Heart right ventricle (tissue), 16 donors: Measurements from ENCODE around the gene PRKAR1B. TPM values are rescaled to one million over a fixed set of nuclear protein-coding genes. Genes with fewer than 3 reads are reported as not detected.

Experiments used
- ATAC-seq, 8 donors: fragments of 200-7000 bp; cut with Tn5 transposase; one replicate each; pipeline ENCODE4 v1.9.1; 2020; ENCODE audit warnings: mild to moderate bottlenecking in 8 of 8, moderate library complexity in 8 of 8, moderate number of reproducible peaks in 1 of 8
- DNase-seq, 2 donors: peaks; one replicate each; pipeline ENCODE4 v3.0.0-alpha.2; 2020
- H3K27ac ChIP-seq, 10 donors: fragments of 200-600 bp; sonication (generic) in 2 of 10; one replicate each; pipeline versions ENCODE4 v1.5.0 to v1.8.0; 2020 to 2022; ENCODE audit warnings: mild to moderate bottlenecking in 3 of 10
- H3K27me3 ChIP-seq, 7 donors: fragments of 200-600 bp; one replicate each; pipeline ENCODE4 v1.8.0; 2021 to 2022; ENCODE audit warnings: mild to moderate bottlenecking in 2 of 7
- H3K36me3 ChIP-seq, 9 donors: fragments of 200-600 bp; sonication (generic) in 1 of 9; one replicate each; pipeline versions ENCODE4 v1.5.0 to v1.8.0; 2020 to 2022; ENCODE audit warnings: mild to moderate bottlenecking in 2 of 9
- H3K4me1 ChIP-seq, 9 donors: fragments of 200-600 bp; sonication (generic) in 1 of 9; one replicate each; pipeline versions ENCODE4 v1.5.0 to v1.8.0; 2020 to 2022; ENCODE audit warnings: mild to moderate bottlenecking in 4 of 9
- H3K4me3 ChIP-seq, 10 donors: fragments of 200-600 bp; sonication (generic) in 2 of 10; one replicate each; pipeline versions ENCODE4 v1.5.0 to v1.8.0; 2020 to 2022; ENCODE audit warnings: mild to moderate bottlenecking in 7 of 10, moderate library complexity in 2 of 10
- H3K9me3 ChIP-seq, 11 donors: fragments of 200-600 bp in 10 of 11; sonication (generic) in 2 of 11; one replicate each; pipeline versions ENCODE4 v1.5.0 to v1.8.0; 2013 to 2022; ENCODE audit warnings: mild to moderate bottlenecking in 2 of 11, control low read depth in 1 of 11, moderate library complexity in 1 of 11
- WGBS, 2 donors: extraction: QIAGEN DNeasy Blood & Tissue Kit; methylation state at CpG; one replicate each; pipeline ENCODE4 v1.1.7; 2013; ENCODE audit warnings: inconsistent platforms in 1 of 2; 5-methylcytosine and 5-hydroxymethylcytosine counted together
- intact Hi-C, 10 donors: fragments of 100-400 bp; cut with DNase I; formaldehyde crosslinking; loops; one replicate each; pipeline versions ENCODE4 v1.11.1 to v1.14.2; 2022
- polyA plus RNA-seq, 2 donors: library from polyadenylated mRNA; stranded (reverse); fragments of 200-250 nt; gene quantifications; one replicate each; pipeline ENCODE4 v1.2.3, GENCODE V29; 2013
- total RNA-seq, 10 donors: library from RNA; stranded (reverse); fragmentation: NEBNext Ultra II Directional in 3 of 10; extraction: Animal tissue kit (Norgen Biotek cat#: 25700) in 3 of 10; gene quantifications; one replicate each; pipeline versions ENCODE4 v1.2.1 to v1.2.4, GENCODE V29; 2021 to 2023
- TF ChIP-seq, protein P1 (sequence below), 9 donors: fragments of 200-600 bp; sonication (generic) in 2 of 9; IDR thresholded peaks; one replicate each; pipeline versions ENCODE4 v1.5.0 to v1.8.0; 2021 to 2022; ENCODE audit warnings: antibody characterized with exemption in 9 of 9, mild to moderate bottlenecking in 5 of 9, moderate library complexity in 1 of 9
- donor health status: Arrhythmogenic right ventricular cardiomyopathy.
- donor health status: ischemic (EF 13 %, LVEDD 7.1; RV severe dilation, severe dysfunction).
- donor health status: healthy with polysubstance abuse.
- donor health status: DM: no; HTN: yes; CAD: no.
- donor health status: DM: no; HTN: no; CAD: no.
- donor health status: ischemic (EF 25% LVEDD 6.9; RV normal size, moderate dysfunction).
- donor health status: ischemic (EF 25% LVEDD 5.7; RV mildly dilated, moderate dysfunction).
- donor health status: healthy.
- donor health status: DM: yes; HTN: yes; CAD: no.
- donor health status: Ischemic cardiomyopathy.
- donor health status: ischemic (EF 35%, LVEDD 5.7; RV mildly dilated, moderate dysfunction).
- donor health status: nonischemic (EF 11% LVEDD 7.7; RV severe dilation, severe dysfunction).
- donor health status: DM: yes; HTN: yes; CAD: no.
- donor health status: PGD.
- donor health status: ischemic (EF 29% LVEDD 5.4; RV normal size, mild dysfunction).
- donor health status: nonischemic (EF 23%, LVEDD 6.1; RV moderate dilation, normal function).

PRKAR1B gene
- total and polyA plus RNA-seq, 12 donors = 5.0 to 24.5 (median 20.6) TPM

DNA sequence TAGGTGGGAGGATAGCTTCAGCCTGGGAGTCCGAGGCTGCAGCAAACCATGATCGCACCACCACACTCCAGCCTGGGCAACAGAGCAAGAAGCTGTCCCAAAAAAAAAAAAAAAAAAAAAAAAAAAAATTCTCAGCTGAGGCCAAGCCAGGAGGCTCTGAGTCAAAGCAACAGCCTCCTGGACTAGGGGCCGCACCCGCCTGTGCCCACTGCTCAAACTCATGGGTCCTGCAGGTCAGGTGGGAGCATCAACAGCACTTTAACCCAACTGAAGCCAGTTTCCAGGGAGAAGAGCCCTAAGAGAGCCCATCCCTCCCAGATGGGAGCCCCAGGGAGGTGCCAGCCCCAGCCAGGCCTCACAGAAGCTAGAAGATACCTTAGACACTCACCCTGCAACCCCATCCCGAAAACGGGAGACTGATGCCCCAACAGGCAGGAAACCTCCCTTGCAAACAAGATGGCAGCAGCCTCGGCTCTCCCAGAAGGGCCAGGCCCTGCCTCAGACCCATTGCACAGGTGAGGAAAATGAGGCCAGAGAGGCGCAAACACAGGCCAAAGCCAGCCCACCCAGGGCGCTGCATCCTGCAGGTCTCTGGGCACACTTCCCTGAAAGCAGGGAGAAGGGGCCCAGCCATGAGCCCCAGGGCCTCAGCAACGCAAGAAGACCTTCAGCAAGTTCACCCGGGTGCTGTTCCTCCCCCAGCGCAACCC lies 218.5 kb downstream of the PRKAR1B start:
- H3K4me1 ChIP-seq = peaks cover 5 to 35% (median 27%) of the 10 kb centered on the region in 9 donors
- TF ChIP-seq, protein P1, sequence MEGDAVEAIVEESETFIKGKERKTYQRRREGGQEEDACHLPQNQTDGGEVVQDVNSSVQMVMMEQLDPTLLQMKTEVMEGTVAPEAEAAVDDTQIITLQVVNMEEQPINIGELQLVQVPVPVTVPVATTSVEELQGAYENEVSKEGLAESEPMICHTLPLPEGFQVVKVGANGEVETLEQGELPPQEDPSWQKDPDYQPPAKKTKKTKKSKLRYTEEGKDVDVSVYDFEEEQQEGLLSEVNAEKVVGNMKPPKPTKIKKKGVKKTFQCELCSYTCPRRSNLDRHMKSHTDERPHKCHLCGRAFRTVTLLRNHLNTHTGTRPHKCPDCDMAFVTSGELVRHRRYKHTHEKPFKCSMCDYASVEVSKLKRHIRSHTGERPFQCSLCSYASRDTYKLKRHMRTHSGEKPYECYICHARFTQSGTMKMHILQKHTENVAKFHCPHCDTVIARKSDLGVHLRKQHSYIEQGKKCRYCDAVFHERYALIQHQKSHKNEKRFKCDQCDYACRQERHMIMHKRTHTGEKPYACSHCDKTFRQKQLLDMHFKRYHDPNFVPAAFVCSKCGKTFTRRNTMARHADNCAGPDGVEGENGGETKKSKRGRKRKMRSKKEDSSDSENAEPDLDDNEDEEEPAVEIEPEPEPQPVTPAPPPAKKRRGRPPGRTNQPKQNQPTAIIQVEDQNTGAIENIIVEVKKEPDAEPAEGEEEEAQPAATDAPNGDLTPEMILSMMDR (IDR thresholded peaks at IDR 0.05) = no peak
- no peaks in the 10 kb centered on the region for H3K9me3 ChIP-seq
- peak in 1 of 2 donors; percentile 8 for DNase-seq
- ATAC-seq = no peak
- WGBS, 2 donors = 95 to 96% methylated on average over 11 to 12 of the region's 12 CpGs
- no peaks in the 10 kb centered on the region for H3K27me3 ChIP-seq
- H3K27ac ChIP-seq = no peak overlapping the region
- peaks cover 0 to 65% (median 18%) of the 10 kb centered on the region in 9 donors for H3K36me3 ChIP-seq
- no peak overlapping the region for H3K4me3 ChIP-seq
- intact Hi-C loops = loop anchor here in 1 of 10 donors (10.0 kb wide), 1 partner anchor 226 kb away; no protein-coding TSS in a partner anchor

DNA sequence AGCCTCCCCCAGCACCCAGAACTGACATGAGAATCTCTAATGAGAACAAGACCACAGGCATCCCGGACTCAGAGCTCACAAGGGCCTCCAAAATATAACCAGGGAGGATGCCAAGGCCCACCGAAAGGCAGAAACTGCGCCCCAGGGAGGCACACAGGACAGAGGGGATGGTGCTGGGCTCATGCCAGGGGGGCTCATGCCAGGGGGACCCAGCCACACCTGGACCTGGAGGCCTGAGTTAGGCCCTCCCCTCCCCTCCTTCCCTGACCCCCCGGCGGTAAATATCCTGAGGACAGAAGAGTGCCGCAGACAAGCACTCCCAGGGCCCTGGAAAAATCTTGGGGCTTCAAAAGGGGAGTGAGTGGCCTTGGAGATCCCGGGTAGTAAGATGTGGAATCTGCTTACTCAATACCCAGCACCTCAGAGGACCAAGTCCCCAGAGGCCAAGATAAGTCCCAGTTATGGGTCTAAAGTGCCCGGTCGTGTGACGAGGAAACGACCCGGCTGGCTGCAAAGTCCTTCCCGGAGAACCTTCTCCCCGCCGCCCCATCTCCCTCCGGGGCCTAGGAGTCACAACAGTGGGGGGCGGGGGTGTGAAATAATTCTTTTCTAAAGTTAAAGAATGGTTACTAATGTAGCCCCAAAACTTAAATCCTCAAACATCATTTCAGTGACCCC lies 219.3 kb downstream of the PRKAR1B start:
- no peak for ATAC-seq
- Histone ChIP-seq H3K27ac (no peak overlapping the region), H3K4me1 (peaks cover 0 to 34% (median 27%) of the 10 kb centered on the region in 9 donors), H3K9me3 (no peaks in the 10 kb centered on the region), H3K4me3 (no peak overlapping the region), H3K27me3 (no peaks in the 10 kb centered on the region), H3K36me3 (peaks cover 0 to 65% (median 18%) of the 10 kb centered on the region in 9 donors)
- intact Hi-C loops = loop anchor here in 1 of 10 donors (10.0 kb wide), 1 partner anchor 227 kb away; no protein-coding TSS in a partner anchor
- 79 to 87% methylated on average over 17 of the region's 17 CpGs for WGBS, 2 donors
- peak in 1 of 2 donors; percentile 5 for DNase-seq
- TF ChIP-seq, protein P1 (IDR thresholded peaks at IDR 0.05) = no peak

DNA sequence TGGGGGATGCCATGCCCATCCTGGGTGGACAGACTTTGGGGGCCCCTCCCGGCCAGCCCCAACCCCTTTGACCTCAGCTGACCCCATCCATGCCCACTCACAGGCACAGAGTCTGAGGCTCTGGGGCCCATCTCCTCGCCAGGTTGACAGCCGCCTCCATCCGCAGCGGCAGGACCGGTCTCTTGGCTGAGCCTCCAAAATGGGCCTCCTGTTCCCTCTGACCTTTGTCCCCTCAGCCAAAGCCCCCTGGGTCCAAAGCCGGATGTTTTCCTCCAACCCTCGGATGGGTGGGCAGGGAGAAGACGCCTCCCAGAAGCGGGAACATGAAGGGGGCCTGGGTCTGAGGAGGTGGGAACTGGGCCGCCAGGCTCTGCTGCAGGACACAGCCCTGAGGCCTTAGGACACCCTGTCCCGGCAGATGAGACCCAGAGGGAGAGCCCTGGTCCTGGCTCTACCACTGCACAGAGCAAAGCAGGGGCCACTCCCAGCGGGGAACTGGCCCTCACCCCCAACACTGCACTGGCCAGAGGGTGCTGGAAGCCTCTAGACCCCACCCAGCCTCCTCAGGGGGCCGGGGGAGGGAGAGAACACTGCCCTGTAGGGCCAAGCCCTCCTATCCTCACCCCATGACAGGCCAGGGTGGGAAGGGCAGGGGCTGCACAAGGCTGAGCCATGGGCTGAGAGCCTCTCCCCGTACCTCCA lies 220.0 kb downstream of the PRKAR1B start:
- H3K4me1 ChIP-seq = peaks cover 0 to 29% (median 23%) of the 10 kb centered on the region in 9 donors
- peaks cover 0 to 62% (median 18%) of the 10 kb centered on the region in 9 donors for H3K36me3 ChIP-seq
- no peak overlapping the region for H3K4me3 ChIP-seq
- no peak overlapping the region for H3K27ac ChIP-seq
- WGBS, 2 donors = 92 to 95% methylated on average over 15 of the region's 15 CpGs
- intact Hi-C loops = loop anchor here in 1 of 10 donors (10.0 kb wide), 1 partner anchor 228 kb away; no protein-coding TSS in a partner anchor
- no peak for ATAC-seq
- no peaks in the 10 kb centered on the region for H3K27me3 ChIP-seq
- TF ChIP-seq, protein P1 (IDR thresholded peaks at IDR 0.05) = no peak
- peak in 1 of 2 donors; percentile 6 for DNase-seq
- H3K9me3 ChIP-seq = no peaks in the 10 kb centered on the region

DNA sequence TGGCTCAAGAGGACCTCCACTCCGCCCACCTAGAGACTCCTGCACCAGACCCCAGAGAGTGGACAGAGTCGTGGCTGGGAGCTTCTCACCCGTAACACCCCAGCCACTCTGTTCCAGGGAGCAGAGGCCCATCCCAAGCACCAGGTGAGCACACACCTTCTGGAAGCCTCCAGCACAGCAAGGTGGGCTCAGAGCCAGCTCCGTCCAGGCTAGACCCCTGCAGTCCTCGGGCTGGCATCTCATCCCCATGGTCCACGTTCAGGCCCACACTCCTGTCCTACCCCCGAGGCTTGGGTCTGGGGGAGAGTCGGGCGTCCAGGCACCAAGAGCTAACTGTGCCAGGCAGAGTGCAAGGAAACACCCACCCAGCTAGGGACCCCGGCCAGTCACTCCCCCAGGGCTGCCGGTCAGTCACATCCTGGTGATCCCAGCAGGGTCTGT lies 220.7 kb downstream of the PRKAR1B start:
- intact Hi-C loops = loop anchor here in 1 of 10 donors (10.0 kb wide), 1 partner anchor 228 kb away; no protein-coding TSS in a partner anchor
- H3K36me3 ChIP-seq = peaks cover 0 to 61% (median 18%) of the 10 kb centered on the region in 9 donors
- H3K4me1 ChIP-seq = peaks cover 0 to 29% (median 23%) of the 10 kb centered on the region in 9 donors
- DNase-seq = peak in 1 of 2 donors; percentile 8
- TF ChIP-seq, protein P1 (IDR thresholded peaks at IDR 0.05) = no peak
- no peaks in the 10 kb centered on the region for H3K9me3 ChIP-seq
- 92 to 93% methylated on average over 11 of the region's 11 CpGs for WGBS, 2 donors
- H3K27me3 ChIP-seq = no peaks in the 10 kb centered on the region
- ATAC-seq = no peak
- no peak overlapping the region for H3K27ac ChIP-seq
- H3K4me3 ChIP-seq = no peak overlapping the region
